HG03060 (cell line): Measurements from ENCODE around the gene NBAS.

Experiments
- ATAC-seq: cut with Tn5 transposase; IDR thresholded peaks from one replicate; pipeline ENCODE4 v1.9.1; 2021; ENCODE audit warnings: low read depth, moderate number of reproducible peaks; ENCODE audit not compliant: unreplicated experiment

The NBAS gene

GRCh38 chr2:15155959-15156574 is 405.1 kb downstream of the NBAS start:
- ATAC-seq, result no peak

- no peak for ATAC-seq
These were observed 406.8 kb downstream of the NBAS start for GRCh38 chr2:15154297-15154696.

DNA sequence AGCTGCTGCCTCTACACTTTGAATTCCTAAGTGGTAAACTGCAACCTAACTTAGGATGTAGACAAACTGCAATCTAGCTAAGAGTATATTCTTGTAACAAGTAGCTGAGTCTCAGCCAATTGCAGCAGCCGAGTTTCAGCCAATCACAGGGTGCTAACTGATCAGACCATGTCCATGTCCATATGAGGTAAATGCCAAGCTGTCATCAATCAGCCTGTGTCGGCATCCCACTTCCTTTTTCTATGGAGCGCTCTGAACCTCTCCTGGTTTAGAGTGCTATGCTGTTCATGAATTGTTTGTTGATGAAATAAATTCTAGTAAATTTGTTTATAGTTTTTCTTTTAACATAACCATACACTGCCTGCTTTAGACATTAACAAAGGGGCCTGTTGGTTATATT is 408.8 kb downstream of the NBAS start:
- ATAC-seq, result no peak

GRCh38 chr2:15149063-15149462 is 412.1 kb downstream of the NBAS start:
- ATAC-seq, result no peak

DNA sequence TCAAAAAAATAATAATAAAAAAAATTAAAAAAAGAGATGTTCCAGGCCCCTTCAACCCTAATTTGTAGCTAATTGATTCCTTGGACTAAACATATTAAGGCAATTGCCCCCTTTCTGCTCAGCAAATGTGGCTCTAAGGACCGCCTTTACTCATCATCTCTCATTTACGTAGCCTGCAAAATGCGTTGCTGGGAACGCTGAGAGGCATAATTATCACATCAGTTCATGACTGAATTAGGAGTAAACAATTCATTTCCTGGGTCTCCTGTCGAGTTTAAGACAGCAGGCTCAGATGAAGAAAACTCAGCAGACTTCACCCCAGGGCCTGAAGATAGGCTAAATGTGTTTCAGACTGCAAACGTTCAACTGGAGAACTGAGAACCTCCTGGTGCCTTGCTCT is 413.5 kb downstream of the NBAS start:
- ATAC-seq, result no peak

DNA sequence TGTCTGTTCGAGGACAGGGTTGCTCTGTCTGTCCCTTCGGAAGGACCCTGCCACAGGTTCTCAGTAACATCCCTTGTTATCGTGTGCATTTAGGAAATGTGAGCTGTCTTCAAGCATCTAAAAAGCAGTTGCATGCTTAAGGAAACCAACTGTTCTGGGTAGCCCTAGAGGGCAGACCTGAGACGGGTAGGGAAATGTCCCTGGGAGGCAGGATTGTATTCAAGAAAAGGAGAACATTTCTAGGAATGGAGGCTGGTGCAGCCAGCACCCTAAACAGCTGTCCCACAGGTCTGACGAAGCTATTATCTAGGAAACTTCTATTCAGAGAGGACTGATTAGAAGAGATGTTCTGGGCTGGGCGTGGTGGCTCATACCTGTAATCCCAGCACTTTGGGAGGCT is 414.2 kb downstream of the NBAS start:
- ATAC-seq, result no peak

- no peak for ATAC-seq
These were observed 415.2 kb downstream of the NBAS start for GRCh38 chr2:15145919-15146318.

- ATAC-seq, result no peak
These were observed 415.9 kb downstream of the NBAS start for GRCh38 chr2:15145046-15145817.

DNA sequence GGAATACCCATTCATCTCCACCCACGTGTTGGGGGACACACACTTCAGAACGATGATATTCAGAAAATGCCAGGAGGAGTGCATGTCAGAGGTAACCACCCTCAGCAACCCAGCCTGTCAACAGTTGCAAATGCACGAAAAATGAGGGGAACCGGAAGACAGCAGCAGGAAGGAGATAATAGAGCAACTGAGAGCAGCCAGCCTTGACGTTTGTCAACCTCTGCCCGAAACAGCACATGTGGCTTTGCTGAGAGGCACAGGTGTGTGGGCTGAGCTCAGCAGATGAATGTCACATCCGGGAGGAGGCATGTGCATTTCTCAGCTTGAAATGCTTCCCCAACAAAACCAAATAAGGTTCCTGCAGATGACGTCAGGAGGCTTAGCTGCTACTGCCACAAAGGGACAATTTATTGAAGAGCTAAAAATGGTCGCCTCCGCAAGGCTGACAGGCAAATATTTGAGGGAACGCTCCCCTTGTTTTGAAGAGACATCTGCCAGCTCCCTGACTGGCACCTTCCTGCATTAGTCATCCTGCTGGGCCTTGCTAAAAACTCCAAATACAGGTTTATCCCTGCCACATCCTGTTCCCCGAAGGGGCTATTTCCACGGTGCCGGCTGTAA is 419.0 kb downstream of the NBAS start:
- ATAC-seq, result peak; percentile 100

GRCh38 chr2:15141211-15141610 is 419.9 kb downstream of the NBAS start:
- ATAC-seq, result no peak

GRCh38 chr2:15136639-15137038 is 424.5 kb downstream of the NBAS start:
- ATAC-seq, result no peak

GRCh38 chr2:15134957-15135356 is 426.2 kb downstream of the NBAS start:
- no peak for ATAC-seq

GRCh38 chr2:15133461-15133860 is 427.7 kb downstream of the NBAS start:
- no peak for ATAC-seq

GRCh38 chr2:15128846-15129245 is 432.3 kb downstream of the NBAS start:
- ATAC-seq, result no peak

- no peak for ATAC-seq
These were observed 433.3 kb downstream of the NBAS start for GRCh38 chr2:15127876-15128275.

- no peak for ATAC-seq
These were observed 433.8 kb downstream of the NBAS start for GRCh38 chr2:15127301-15127700.

DNA sequence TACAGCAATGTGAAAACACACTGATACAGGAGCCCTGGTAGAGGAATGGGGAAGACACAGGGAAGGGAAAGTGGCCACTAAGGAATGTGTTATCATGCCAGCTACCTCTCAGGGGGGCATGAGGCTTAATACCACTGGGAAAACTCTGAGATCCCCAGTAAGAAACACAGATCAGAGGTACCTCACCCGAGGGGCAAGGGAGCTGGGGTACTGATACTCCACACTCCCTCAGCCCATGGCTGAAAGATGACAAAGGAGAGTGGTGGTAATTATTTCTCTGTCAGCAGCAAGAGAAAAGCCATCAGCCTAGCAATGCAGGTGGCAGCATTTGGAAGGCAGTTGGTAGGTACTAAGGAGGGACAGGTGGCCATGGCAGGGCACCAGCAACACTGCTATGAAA is 434.8 kb downstream of the NBAS start:
- ATAC-seq, result no peak

- ATAC-seq, result no peak
These were observed 438.2 kb downstream of the NBAS start for GRCh38 chr2:15122915-15123314.

GRCh38 chr2:15120631-15121030 is 440.5 kb downstream of the NBAS start:
- no peak for ATAC-seq

DNA sequence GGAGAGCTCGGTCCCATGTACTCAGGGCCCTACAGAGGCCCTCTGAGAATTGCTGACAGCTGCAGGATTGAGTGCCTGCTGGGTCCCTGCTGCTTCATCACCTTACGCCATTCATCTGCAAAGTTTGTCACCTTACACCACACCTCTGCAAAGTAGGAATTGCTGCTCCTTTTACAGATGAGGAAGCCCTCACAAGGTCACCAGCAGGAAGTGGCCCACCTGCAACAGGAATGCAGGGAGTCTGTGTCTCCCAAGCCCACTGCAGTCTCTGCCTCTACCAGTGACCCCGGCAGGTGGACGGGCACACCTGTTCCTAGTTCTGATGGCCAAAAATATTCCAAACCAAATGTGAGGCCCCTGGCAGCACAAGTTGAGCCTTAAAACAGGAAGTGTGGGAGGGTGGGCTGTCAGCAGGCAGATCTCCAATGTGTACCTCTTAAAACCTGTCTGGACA is 441.4 kb downstream of the NBAS start:
- ATAC-seq, result no peak

GRCh38 chr2:15117409-15118050 is 443.6 kb downstream of the NBAS start:
- no peak for ATAC-seq
